HCEC 1CT (cell line): ENCODE measurements around the gene TRPV2.

Source experiments
- DNase-seq: peaks from one replicate; pipeline ENCODE4 v3.0.0-alpha.2; 2017

Gene TRPV2

DNA sequence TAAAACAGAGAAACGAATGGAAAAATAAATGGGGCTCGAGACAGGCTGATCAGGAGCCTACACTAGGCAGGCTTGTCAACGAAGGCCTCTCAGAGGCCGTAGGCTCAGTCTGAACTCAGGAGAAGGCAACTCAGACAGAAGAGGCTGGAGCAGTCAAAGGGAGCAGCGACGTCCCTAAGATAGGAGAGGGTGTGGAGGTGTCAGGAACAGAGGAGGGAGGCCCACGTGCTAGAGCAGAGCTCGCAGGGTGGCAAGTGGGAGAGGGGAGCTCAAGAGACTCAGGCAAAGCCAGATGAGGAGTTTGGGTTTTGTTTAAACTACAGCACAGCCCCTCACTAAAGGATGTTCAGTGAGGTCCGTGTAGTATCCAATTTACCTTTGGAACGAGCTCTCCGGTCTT, 43.9 kb downstream of the TRPV2 start:
- DNase-seq: no peak

DNA sequence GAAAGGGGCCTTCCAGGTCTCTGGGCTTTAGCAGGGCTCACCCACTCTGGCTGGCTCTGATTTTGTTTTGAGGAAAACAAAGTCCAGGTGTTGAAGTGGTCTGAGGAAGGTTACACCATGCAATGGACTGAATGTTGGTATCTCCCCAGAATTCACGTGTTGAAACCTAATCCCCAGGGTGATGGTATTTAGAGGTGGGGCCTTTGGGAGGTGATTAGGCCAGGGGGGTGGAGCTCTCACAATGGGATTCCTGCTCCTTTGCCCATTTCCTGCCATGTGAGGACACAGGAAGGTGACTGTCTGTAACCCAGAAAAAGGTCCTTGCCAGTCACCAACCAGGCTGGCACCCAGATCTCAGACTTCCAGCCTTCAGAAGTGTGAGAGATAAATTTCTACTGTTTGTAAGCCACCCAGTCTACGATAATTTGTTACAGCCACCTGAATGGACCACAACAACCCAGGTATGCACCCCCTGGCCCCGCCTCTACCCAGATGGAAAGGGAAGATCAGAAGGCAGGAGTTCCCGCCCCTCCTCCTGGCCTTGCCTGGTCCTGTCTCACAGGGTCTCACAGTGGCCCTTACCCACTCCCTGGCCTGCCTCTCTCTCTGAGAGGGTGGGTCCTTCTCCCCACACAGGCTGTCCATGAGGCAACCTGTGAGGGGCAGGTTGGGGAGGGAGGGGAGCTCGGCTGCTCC, 44.6 kb downstream of the TRPV2 start:
- DNase-seq: no peak

GRCh38 chr17:16460796-16461605, 45.6 kb downstream of the TRPV2 start:
- no peak for DNase-seq

DNA sequence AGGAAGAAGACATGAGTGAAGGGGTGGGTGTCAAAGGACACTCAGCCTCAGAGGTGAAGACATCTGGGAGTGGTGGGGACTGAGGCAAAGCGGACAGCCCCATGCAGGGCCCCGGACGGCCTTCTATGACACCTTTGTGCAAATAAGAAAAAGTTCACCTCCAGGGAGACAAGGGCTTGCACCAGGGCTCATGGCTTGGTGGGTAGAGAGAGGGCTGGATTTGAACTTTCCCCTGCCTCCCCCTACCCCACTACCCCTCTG, 46.2 kb downstream of the TRPV2 start:
- no peak for DNase-seq

DNA sequence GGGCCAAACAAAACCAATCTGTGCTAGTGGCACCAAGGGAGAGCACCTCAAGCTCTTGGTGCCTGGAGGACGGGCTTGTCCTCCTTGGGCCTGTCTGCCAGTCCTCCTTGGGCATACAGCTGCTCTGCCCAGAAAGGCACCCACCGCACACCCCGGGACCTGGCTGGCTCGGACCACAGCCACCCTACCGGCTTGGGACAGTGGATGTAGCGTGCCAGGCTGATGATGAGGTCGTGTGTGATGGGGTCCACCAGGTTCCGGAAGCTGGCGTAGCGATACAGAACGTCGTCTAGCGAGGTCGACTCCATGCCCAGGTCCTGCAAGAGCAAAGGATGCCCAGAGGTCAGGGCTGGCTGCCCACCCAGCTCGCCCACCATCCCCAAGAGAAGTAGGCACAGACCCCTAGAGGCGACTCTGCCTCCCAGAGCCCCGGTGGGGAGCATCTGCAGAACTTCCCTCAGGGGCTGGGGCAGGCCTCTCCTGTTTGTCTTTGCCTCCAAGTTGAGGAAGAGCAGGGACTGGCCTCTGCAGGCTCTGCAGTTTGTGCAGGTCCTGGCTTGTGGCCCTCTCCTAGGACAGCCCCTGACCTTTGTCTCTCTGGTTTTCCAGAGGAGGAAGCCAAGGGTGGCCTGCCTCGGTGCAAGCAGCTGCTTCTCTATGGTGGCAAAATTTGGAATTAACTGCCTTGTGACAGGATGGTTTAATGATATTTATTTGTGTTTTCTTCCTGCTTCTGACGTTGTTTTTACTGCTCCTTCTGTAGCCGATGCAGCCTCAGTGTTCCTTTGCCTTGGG, 46.9 kb downstream of the TRPV2 start:
- DNase-seq: no peak

- no peak for DNase-seq
Measured at GRCh38 chr17:16463358-16464302, 48.3 kb downstream of the TRPV2 start.

DNA sequence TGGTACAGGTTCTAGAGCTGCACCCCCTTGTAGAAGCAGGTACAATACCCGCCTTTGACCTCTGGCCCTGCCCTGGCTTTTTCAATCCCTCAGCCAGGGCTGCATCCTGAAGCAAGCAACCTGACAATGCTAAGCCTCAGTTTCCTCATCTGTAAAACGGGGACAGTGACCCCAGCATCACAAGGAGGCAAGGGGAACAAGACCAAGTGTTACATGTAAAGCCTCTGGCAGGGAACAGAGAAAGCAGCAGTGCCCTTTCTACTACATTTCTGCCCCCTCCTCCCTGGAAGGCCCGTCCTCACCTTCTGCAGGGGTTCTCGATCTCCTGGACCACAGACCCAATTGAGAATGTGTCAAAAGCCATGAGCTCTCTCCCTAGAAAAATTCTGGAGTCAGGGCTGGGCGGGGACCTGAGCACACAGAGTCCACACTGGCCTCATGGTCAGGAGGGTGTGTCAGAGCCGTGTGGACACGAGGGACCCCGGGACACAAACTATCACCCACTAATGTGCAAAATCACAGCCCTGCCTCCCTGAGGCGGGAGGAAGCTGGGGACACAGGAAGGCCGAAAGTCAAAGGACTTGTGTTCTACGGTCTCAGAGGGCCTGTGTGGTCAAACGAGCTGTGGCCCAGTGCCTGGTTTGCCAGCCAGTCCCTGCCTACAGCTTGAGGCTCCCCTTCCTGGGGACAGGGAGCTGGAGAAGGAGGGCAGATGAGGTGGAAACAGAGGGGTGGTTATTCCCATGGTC, 49.1 kb downstream of the TRPV2 start:
- no peak for DNase-seq

- no peak for DNase-seq
Measured at GRCh38 chr17:16465052-16465312, 49.6 kb downstream of the TRPV2 start.

DNA sequence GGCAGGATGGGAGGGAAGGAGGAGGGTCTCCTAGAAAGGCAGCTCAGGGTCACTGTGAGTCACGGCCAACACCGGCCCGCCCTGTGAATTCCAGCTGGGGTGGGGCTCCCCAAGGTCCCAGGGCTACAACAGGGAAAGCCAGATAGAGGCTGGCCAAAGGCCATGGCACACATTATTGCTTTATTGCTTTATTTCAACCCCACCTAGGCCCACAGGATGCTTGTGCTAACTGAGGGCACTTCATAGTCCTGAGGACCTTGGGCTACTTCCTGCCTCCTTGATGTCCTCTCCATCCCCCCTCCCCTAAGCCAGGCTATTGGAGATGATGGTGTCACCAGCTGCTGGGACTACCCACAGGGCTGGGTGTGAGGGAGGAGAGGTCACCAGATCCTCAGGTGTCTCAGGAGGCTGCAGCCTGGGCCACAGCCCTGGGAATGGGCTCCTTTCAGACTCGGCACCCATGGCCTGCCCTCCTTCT, 50.5 kb downstream of the TRPV2 start:
- no peak for DNase-seq

DNA sequence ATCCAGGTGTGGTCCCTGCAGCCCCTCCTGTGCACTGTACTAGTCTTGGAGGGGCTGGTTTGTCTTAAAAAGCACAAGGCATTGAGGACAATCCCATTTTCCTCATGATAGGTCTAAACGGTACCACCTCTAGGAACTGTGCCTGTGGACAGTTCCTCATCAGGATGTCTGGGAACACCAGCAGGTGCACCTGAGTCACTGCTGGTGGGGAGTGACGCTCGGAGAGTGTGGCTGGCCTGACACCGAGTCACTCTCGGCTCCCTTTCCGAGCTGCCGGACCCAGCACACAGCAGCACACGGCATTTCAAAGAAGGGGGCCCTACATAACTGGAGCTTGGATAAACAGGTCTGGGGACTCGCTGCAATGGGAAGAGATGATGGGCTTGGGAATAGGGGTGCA, 51.0 kb downstream of the TRPV2 start:
- DNase-seq: no peak

GRCh38 chr17:16467044-16467443, 51.7 kb downstream of the TRPV2 start:
- DNase-seq: no peak

GRCh38 chr17:16467886-16468285, 52.5 kb downstream of the TRPV2 start:
- no peak for DNase-seq

DNA sequence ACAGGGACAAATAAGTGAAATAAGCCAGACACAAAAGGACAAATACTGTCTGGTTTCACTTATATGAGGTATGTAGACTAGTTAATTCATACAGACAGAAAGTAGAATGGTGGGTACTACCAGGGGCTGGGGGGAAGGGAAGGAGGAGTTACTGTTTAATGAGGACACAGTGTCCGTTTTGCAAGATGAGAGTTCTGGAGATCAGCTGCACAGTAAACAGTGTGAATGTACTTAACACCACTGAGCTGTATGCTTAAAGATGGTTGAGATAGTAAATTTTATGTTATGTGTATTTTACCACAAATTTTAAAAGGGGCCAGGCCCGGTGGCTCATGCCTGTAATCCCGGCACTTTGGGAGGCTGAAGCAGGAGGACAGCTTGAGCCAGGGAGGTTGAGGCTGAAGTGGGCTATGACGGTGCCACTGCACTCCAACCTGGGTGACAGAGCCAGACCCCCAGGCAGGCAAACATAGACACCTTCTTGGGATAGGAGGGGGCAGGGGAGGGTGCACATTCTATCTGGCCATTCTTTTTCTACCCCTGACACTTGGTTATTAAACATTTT, 53.1 kb downstream of the TRPV2 start:
- no peak for DNase-seq

DNA sequence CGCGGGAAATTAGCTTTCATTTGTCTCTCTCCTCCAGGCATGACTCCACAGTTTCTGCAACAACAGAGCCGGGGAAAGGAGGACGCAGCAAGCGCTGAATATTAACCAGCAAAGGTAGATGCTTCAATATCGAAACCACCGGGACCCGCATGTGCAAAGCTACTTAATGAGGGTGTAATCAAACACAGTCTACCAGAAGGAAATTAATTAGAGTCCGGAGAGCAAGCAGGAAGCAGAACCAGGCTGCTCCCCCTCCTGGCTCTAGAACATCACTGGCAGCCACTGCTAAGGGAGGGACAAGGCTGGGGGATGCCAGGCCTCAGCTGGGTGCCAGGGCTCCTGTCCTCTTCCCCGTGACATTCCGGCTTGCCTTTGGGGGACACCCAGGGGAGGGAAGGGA, 54.9 kb downstream of the TRPV2 start:
- DNase-seq: no peak

DNA sequence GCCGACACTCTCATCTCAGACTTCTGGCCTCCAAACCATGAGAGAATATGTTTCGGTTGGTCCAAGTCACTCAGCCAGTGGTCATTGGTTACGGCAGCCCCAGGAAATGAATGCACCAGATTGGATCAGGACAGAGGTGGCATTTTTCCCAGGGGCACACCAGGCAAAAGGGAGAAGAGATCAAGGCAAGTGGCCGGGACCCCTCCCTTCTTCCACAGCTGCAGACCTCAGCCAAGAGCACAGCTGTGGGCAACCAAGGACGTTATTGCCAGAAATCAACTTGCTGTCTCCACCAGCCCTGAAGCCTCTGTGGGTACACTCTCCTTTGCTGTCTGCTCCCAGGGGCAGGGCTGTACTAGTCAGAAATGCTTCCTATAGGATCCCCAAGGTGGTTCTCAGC, 55.9 kb downstream of the TRPV2 start:
- no peak for DNase-seq

DNA sequence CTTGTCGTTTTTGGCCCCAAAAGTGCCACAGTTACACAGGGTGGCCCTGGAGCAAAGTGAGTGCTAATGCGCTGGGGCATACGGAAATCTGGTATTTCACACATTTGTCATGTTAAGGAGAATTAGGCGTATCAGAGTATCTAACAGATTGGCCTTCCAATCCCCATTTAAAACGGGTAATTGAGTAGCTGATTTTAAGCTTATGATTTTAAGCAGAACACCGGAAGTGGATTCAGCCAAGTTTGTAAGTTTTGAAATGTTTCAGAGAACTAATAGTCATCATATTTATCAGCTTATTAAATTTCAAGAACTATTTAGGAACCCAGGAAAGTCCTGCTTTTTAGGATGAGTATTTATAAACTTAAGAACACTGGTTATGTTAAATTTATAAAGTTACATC, 57.2 kb downstream of the TRPV2 start:
- DNase-seq: no peak

GRCh38 chr17:16473044-16474011, 58.0 kb downstream of the TRPV2 start:
- no peak for DNase-seq

- DNase-seq: no peak
Measured at GRCh38 chr17:16474012-16474725, 58.8 kb downstream of the TRPV2 start.

GRCh38 chr17:16475179-16475704, 59.9 kb downstream of the TRPV2 start:
- DNase-seq: no peak

GRCh38 chr17:16477255-16477654, 61.9 kb downstream of the TRPV2 start:
- peak; percentile 89 for DNase-seq
